ENCODE measurements around the gene ANKMY1. TPM values are rescaled to one million over a fixed set of nuclear protein-coding genes. Genes with fewer than 3 reads are reported as not detected.

Gene ANKMY1
- total and polyA plus RNA-seq, 2 of the 8 experiments (the other 6 are each of a cell fraction or from before 2014, with no cell fraction given): 4.5 to 4.8 TPM

GRCh38 chr2:240436683-240437550 is 120.9 kb downstream of the ANKMY1 start (continued):
- peak; percentile 80 for TF ChIP-seq CTBP2 (IDR thresholded peaks at IDR 0.05; ENCODE audit: borderline replicate concordance, insufficient read depth, insufficient read length, low read length)
- no peak for TF ChIP-seq CTCF (IDR thresholded peaks at IDR 0.05; ENCODE audit: control extremely low read depth in 1 of 3, insufficient read depth in 1 of 3, low read depth in 1 of 3, low read length in 3 of 3)
- TF ChIP-seq CHD1 (IDR thresholded peaks at IDR 0.05; ENCODE audit: low read depth, low read length): no peak
- TF ChIP-seq KDM1A (IDR thresholded peaks at IDR 0.05; ENCODE audit: borderline replicate concordance, low read length): 0 out of 2 replicates have a peak, but pooled peaks have one; percentile 20
